ENCODE data around the gene LSP1. TPM values are rescaled to one million over a fixed set of nuclear protein-coding genes. Genes with fewer than 3 reads are reported as not detected.

Gene LSP1
- total and polyA plus RNA-seq, 2 of the 4 experiments (the other 2 are of a cell fraction): not detected

DNA sequence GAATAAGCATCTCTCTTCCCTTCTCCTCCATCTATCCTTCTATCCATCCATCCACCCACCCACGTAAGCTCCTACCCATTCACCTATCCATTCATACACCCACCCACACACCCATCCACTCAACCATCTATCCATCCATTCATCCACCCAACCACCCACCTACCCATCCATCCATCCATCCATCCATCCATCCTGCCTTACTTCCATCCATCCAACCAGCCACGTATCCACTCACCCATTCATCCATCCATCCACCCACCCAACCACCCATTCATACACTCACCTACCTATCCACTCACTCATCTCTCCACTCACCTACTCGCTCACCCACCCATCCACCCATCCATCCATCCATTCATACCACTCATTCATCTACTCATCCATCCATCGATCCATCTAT is 79.8 kb downstream of the LSP1 start:
- Histone ChIP-seq H3K27ac (ENCODE audit: insufficient read depth, low read length) (no peak overlapping the region), H4K5ac (ENCODE audit: low read depth, low read length) (no peak overlapping the region), H3K4me1 (ENCODE audit: control insufficient read depth, insufficient read depth, low read length) (no peaks in the 10 kb centered on the region), H3K56ac (ENCODE audit: extremely low read depth, insufficient read depth, low read length) (no peak overlapping the region), H2BK120ac (ENCODE audit: low read depth, low read length) (no peak overlapping the region), H3K36me3 (ENCODE audit: control insufficient read depth, insufficient read depth, low read length) (no peaks in the 10 kb centered on the region), H2AK5ac (ENCODE audit: low read depth, low read length) (no peak overlapping the region), H2AK9ac (replicated peaks; ENCODE audit: low read depth, low read length, poor library complexity) (no peak overlapping the region), H2BK15ac (ENCODE audit: low read depth, low read length) (no peak overlapping the region), H3K79me1 (ENCODE audit: low read depth in 1 of 2, low read length in 2 of 2) (no peaks in the 10 kb centered on the region), H3K9me3 (ENCODE audit: control insufficient read depth, insufficient read depth, low read length) (no peaks in the 10 kb centered on the region), H2AFZ (replicated peaks; ENCODE audit: low read length, poor library complexity) (no peak overlapping the region), H3K18ac (ENCODE audit: low read depth, low read length) (no peak overlapping the region), H3K4ac (ENCODE audit: low read depth, low read length) (no peak overlapping the region), H2BK20ac (ENCODE audit: low read depth, low read length) (no peak overlapping the region), H4K91ac (ENCODE audit: insufficient read depth, low read depth, low read length) (no peak overlapping the region), H4K20me1 (ENCODE audit: insufficient read depth, low read length) (no peaks in the 10 kb centered on the region), H3K9me1 (ENCODE audit: insufficient read depth, low read length) (no peaks in the 10 kb centered on the region), H3K4me2 (ENCODE audit: low read depth, low read length) (no peak overlapping the region), H3K23ac (ENCODE audit: low read depth, low read length) (no peak overlapping the region), H3K4me3 (ENCODE audit: insufficient read depth, low read depth, low read length) (no peak overlapping the region), H3K14ac (replicated peaks; ENCODE audit: low read depth, low read length) (no peak overlapping the region), H2BK5ac (ENCODE audit: low read depth, low read length, poor library complexity, severe bottlenecking) (no peak overlapping the region), H3K9ac (ENCODE audit: low read depth, low read length) (no peak overlapping the region), H3K27me3 (ENCODE audit: control insufficient read depth, insufficient read depth, low read length) (peaks cover 16% of the 10 kb centered on the region; the same call in 1 of the 2 replicates), H4K8ac (ENCODE audit: low read depth in 2 of 2, low read length in 2 of 2) (no peak overlapping the region)
- no peak for TF ChIP-seq POLR2A (IDR thresholded peaks at IDR 0.05; ENCODE audit: low read depth, low read length)
- no peak for TF ChIP-seq BHLHE40 (IDR thresholded peaks at IDR 0.05; ENCODE audit: low read depth, low read length)
- TF ChIP-seq, protein P1, sequence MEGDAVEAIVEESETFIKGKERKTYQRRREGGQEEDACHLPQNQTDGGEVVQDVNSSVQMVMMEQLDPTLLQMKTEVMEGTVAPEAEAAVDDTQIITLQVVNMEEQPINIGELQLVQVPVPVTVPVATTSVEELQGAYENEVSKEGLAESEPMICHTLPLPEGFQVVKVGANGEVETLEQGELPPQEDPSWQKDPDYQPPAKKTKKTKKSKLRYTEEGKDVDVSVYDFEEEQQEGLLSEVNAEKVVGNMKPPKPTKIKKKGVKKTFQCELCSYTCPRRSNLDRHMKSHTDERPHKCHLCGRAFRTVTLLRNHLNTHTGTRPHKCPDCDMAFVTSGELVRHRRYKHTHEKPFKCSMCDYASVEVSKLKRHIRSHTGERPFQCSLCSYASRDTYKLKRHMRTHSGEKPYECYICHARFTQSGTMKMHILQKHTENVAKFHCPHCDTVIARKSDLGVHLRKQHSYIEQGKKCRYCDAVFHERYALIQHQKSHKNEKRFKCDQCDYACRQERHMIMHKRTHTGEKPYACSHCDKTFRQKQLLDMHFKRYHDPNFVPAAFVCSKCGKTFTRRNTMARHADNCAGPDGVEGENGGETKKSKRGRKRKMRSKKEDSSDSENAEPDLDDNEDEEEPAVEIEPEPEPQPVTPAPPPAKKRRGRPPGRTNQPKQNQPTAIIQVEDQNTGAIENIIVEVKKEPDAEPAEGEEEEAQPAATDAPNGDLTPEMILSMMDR (conservative IDR thresholded peaks at IDR 0.05; ENCODE audit: low read depth, low read length): no peak
- ATAC-seq (ENCODE audit: low read depth): no peak
- ChIA-PET CTCF (no interaction called here), POLR2A (ENCODE audit: unreplicated experiment) (no interaction called here)
- in situ Hi-C loops (cut with MboI; ENCODE audit: low sequenced_read_pairs): no loop called here
- 75 to 100% methylated on average over 2 to 3 of the region's 4 CpGs for WGBS, 2 experiments (ENCODE audit: extremely low coverage in 2 of 2, insufficient read length in 1 of 2)
- BruUV-seq (replicated peaks): no TSS peak
- intact Hi-C loops (cut with micrococcal nuclease): no loop called here
- dilution Hi-C loops (cut with HindIII; ENCODE audit: low sequenced_read_pairs, unreplicated experiment): no loop called here
- DNase-seq: no peak
